Measurements from ENCODE around the gene TRIM37. TPM values are rescaled to one million over a fixed set of nuclear protein-coding genes. Genes with fewer than 3 reads are reported as not detected.

The TRIM37 gene
- total RNA-seq, 1 experiment from 2014 or later: 62.3 TPM

GRCh38 chr17:58989629-58990028 is 117.1 kb downstream of the TRIM37 start:
- DNase-seq (ENCODE audit: low spot score) (no peak), ATAC-seq (no peak)
- 0 out of 2 replicates have a peak, but pooled peaks cover 3% of the 10 kb centered on the region for H3K36me3 Mint-ChIP-seq
- no peaks in the 10 kb centered on the region for H3K27me3 Mint-ChIP-seq (ENCODE audit: low read depth)
- ChIA-PET CTCF (interaction anchor here (1.2 kb wide), 1 partner anchor 15 kb away, joined by 4 read pairs; no protein-coding TSS in a partner anchor), POLR2A (no interaction called here)
- peaks cover 44% of the 10 kb centered on the region for H3K4me1 Mint-ChIP-seq
- no peak overlapping the region for H3K4me3 Mint-ChIP-seq
- TF ChIP-seq ZNF121 (CRISPR knock-in tag; IDR thresholded peaks at IDR 0.05) (peak; percentile 33; the same call in 1 of the 2 replicates), ELF4 (CRISPR knock-in tag; IDR thresholded peaks at IDR 0.05; ENCODE audit: low read depth) (no peak), MYBL2 (CRISPR knock-in tag; IDR thresholded peaks at IDR 0.05) (no peak), GABPB1 (CRISPR knock-in tag; IDR thresholded peaks at IDR 0.05) (no peak), USF1 (CRISPR knock-in tag; IDR thresholded peaks at IDR 0.05) (no peak)
- H3K27ac Mint-ChIP-seq: no peak overlapping the region
- H3K9me3 Mint-ChIP-seq: no peaks in the 10 kb centered on the region

DNA sequence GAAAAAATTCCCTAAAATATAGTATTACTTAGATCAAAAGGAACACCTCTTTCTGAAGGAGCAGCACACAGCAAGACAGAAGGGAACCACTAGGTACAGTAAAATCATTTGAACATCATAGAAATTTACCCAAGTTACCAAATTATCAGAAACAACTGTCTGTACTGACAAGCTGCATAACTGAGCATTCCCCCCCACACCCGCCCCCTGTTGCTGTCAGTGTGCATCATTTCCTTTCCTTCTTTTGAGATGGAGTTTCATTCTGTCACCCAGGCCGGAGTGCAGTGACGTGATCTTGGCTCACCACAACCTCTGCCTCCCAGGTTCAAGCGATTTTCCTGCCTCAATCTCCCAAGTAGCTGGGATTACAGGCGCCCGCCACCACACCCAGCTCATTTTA is 120.7 kb downstream of the TRIM37 start:
- POLR2A ChIA-PET: no interaction called here
- no peak for DNase-seq (ENCODE audit: low spot score)
- H3K4me3 Mint-ChIP-seq: no peak overlapping the region
- no peak overlapping the region for H3K27ac Mint-ChIP-seq
- no peak for ATAC-seq
- no peaks in the 10 kb centered on the region for H3K9me3 Mint-ChIP-seq
- TF ChIP-seq NFYB (CRISPR knock-in tag; conservative IDR thresholded peaks at IDR 0.05; ENCODE audit: low read depth) (no peak), ZNF317 (CRISPR knock-in tag; IDR thresholded peaks at IDR 0.05; ENCODE audit: borderline replicate concordance, low read depth) (no peak), ZNF263 (CRISPR knock-in tag; IDR thresholded peaks at IDR 0.05; ENCODE audit: low read depth) (no peak), ZNF281 (CRISPR knock-in tag; IDR thresholded peaks at IDR 0.05) (no peak), FOXK1 (CRISPR knock-in tag; IDR thresholded peaks at IDR 0.05) (no peak), SMAD3 (CRISPR knock-in tag; IDR thresholded peaks at IDR 0.05; ENCODE audit: borderline replicate concordance) (no peak), ZNF232 (CRISPR knock-in tag; IDR thresholded peaks at IDR 0.05) (no peak), PRDM15 (CRISPR knock-in tag; IDR thresholded peaks at IDR 0.05) (no peak), RELA (CRISPR knock-in tag; IDR thresholded peaks at IDR 0.05; ENCODE audit: borderline replicate concordance) (no peak)
- TF ChIP-seq, protein P1, sequence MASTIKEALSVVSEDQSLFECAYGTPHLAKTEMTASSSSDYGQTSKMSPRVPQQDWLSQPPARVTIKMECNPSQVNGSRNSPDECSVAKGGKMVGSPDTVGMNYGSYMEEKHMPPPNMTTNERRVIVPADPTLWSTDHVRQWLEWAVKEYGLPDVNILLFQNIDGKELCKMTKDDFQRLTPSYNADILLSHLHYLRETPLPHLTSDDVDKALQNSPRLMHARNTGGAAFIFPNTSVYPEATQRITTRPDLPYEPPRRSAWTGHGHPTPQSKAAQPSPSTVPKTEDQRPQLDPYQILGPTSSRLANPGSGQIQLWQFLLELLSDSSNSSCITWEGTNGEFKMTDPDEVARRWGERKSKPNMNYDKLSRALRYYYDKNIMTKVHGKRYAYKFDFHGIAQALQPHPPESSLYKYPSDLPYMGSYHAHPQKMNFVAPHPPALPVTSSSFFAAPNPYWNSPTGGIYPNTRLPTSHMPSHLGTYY (CRISPR knock-in tag; IDR thresholded peaks at IDR 0.05): no peak
- CTCF ChIA-PET: interaction anchor here (1.0 kb wide), 1 partner anchor 275 kb away, joined by 4 read pairs; no protein-coding TSS in a partner anchor
- no peaks in the 10 kb centered on the region for H3K36me3 Mint-ChIP-seq
- H3K4me1 Mint-ChIP-seq: peaks cover 30% of the 10 kb centered on the region
- H3K27me3 Mint-ChIP-seq (ENCODE audit: low read depth): no peaks in the 10 kb centered on the region

Measured in WTC11 (cell line).